HepG2 (cell line): ENCODE measurements around the gene CIBAR2. TPM values are rescaled to one million over a fixed set of nuclear protein-coding genes. Genes with fewer than 3 reads are reported as not detected.

Experiments used
- AFF4 ChIP-seq: sonication (generic); formaldehyde crosslinking; IDR thresholded peaks from 2 replicates; pipeline ENCODE4 v1.4.0; 2020; ENCODE audit warnings: missing genetic modification reagents
- CBX5 ChIP-seq: sonication (generic); formaldehyde crosslinking; IDR thresholded peaks from 2 replicates; pipeline ENCODE4 v1.4.0; 2020; ENCODE audit warnings: missing genetic modification reagents, borderline replicate concordance
- FOXK1 ChIP-seq: sonication (generic); formaldehyde crosslinking; IDR thresholded peaks from 2 replicates; pipeline ENCODE4 v1.4.0; 2020; ENCODE audit warnings: low read depth, missing genetic modification reagents, borderline replicate concordance
- ISL2 ChIP-seq: sonication (generic); formaldehyde crosslinking; IDR thresholded peaks from 2 replicates; pipeline ENCODE4 v1.5.0; 2020; ENCODE audit warnings: missing genetic modification reagents
- KMT2B ChIP-seq: IDR thresholded peaks from 2 replicates; pipeline ENCODE4 v1.6.1; 2016; ENCODE audit warnings: missing genetic modification reagents, missing compliant biosample characterization
- PLRG1 ChIP-seq: fragments of 450-650 bp; conservative IDR thresholded peaks from 2 replicates; pipeline ENCODE4 v1.6.1; 2016
- RFXAP ChIP-seq: sonication (generic); formaldehyde crosslinking; IDR thresholded peaks from 2 replicates; pipeline ENCODE4 v1.4.0; 2020; ENCODE audit warnings: missing genetic modification reagents, borderline replicate concordance
- TIGD3 ChIP-seq: sonication (generic); formaldehyde crosslinking; IDR thresholded peaks from 2 replicates; pipeline ENCODE4 v1.5.1; 2020; ENCODE audit warnings: mild to moderate bottlenecking, missing genetic modification reagents, borderline replicate concordance
- ZBTB10 ChIP-seq: sonication (generic); formaldehyde crosslinking; IDR thresholded peaks from 2 replicates; pipeline ENCODE4 v1.4.0; 2020; ENCODE audit warnings: missing genetic modification reagents, borderline replicate concordance
- ZNF407 ChIP-seq: sonication (generic); formaldehyde crosslinking; IDR thresholded peaks from one replicate; pipeline ENCODE4 v1.5.1; 2020; ENCODE audit warnings: mild to moderate bottlenecking, missing genetic modification reagents; ENCODE audit errors: not compliant biosample characterization
- ZNF446 ChIP-seq: sonication (generic); formaldehyde crosslinking; IDR thresholded peaks from 2 replicates; pipeline ENCODE4 v1.5.0; 2020; ENCODE audit warnings: mild to moderate bottlenecking, missing genetic modification reagents
- ZNF558 ChIP-seq: sonication (generic); formaldehyde crosslinking; IDR thresholded peaks from 2 replicates; pipeline ENCODE4 v1.9.0; 2022; ENCODE audit warnings: mild to moderate bottlenecking, missing genetic modification reagents, borderline replicate concordance
- ZNF891 ChIP-seq: sonication (generic); formaldehyde crosslinking; IDR thresholded peaks from 2 replicates; pipeline ENCODE4 v1.5.0; 2020; ENCODE audit warnings: mild to moderate bottlenecking, missing genetic modification reagents
- polyA plus RNA-seq, 8 experiments: library from polyadenylated mRNA; depleted of rRNA in 3 of 8; stranded (reverse) in 7 of 8; unstranded in 1 of 8; fragments of >200 nt; fragmentation: Illumina TruSeq in 4 of 8; extraction: Trizol in 4 of 8; gene quantifications; 2 replicates each; pipeline versions ENCODE4 v1.2.1 to v1.2.3, GENCODE V29; 2011 to 2016; ENCODE audit warnings: low read depth in 4 of 8, missing spikeins in 1 of 8, mixed read lengths in 1 of 8; ENCODE audit not compliant: insufficient read depth in 1 of 8
- total RNA-seq, 5 experiments: library from RNA; depleted of rRNA; stranded (reverse); fragments of >200 nt; fragmentation: Illumina TruSeq; extraction: Trizol; gene quantifications; 2 replicates each; pipeline ENCODE4 v1.2.3, GENCODE V29; 2016; ENCODE audit warnings: low read depth in 1 of 5

The CIBAR2 gene
- total and polyA plus RNA-seq, 2 of the 13 experiments (the other 11 are each of a cell fraction or from before 2014, with no cell fraction given): not detected

GRCh38 chr16:85056211-85056748, 56.0 kb downstream of the CIBAR2 start (continued):
- peak; percentile 52 for TF ChIP-seq ZNF407
- TF ChIP-seq ISL2 (CRISPR knock-in tag): peak; percentile 40; the same call in 1 of the 2 replicates
- TF ChIP-seq TIGD3: 0 out of 2 replicates have a peak, but pooled peaks have one; percentile 6
- no peak for TF ChIP-seq CBX5 (CRISPR knock-in tag)
- TF ChIP-seq KMT2B (CRISPR knock-in tag): no peak
- TF ChIP-seq FOXK1 (CRISPR knock-in tag): no peak
- no peak for TF ChIP-seq AFF4 (CRISPR knock-in tag)
- 0 out of 2 replicates have a peak, but pooled peaks have one; percentile 88 for TF ChIP-seq ZNF446 (CRISPR knock-in tag)
- TF ChIP-seq PLRG1: no peak
- 0 out of 2 replicates have a peak, but pooled peaks have one; percentile 7 for TF ChIP-seq ZNF558
- no peak for TF ChIP-seq RFXAP (CRISPR knock-in tag)
- TF ChIP-seq ZNF891 (CRISPR knock-in tag): peak; percentile 68; the same call in 1 of the 2 replicates
- TF ChIP-seq ZBTB10: no peak
